ENCODE results near the gene MSGN1. TPM values are rescaled to one million over a fixed set of nuclear protein-coding genes. Genes with fewer than 3 reads are reported as not detected.

Gene MSGN1
- total and polyA plus RNA-seq, 2 of the 8 experiments (the other 6 are each of a cell fraction or from before 2014, with no cell fraction given) = not detected

- CTCF ChIA-PET (ENCODE audit: partially characterized antibody) = interaction anchor here (2.3 kb wide), 1 partner anchor 36 kb away, joined by 6 read pairs; no protein-coding TSS in a partner anchor
- H3K9ac ChIP-seq (replicated peaks in 1 of 4; ENCODE audit: extremely low read depth in 1 of 4, low read depth in 3 of 4, low read length in 3 of 4) = no peak overlapping the region
- H3K56ac ChIP-seq (replicated peaks; ENCODE audit: insufficient read length, low read depth, low read length) = no peak overlapping the region
- no peak overlapping the region for H2BK20ac ChIP-seq (ENCODE audit: low read length)
- H2BK12ac ChIP-seq (ENCODE audit: low read depth, low read length) = no peak overlapping the region
- no peak overlapping the region for H3K4me3 ChIP-seq (ENCODE audit: extremely low read depth in 1 of 4, insufficient read depth in 2 of 4, low read depth in 3 of 4, low read length in 4 of 4)
- H4K20me1 ChIP-seq (replicated peaks in 1 of 2; ENCODE audit: control insufficient read depth in 1 of 2, insufficient read depth in 2 of 2, low read length in 2 of 2) = no peaks in the 10 kb centered on the region
- H3K23me2 ChIP-seq (ENCODE audit: low read depth, low read length) = no peaks in the 10 kb centered on the region
- H3K36me3 ChIP-seq (ENCODE audit: control insufficient read depth in 2 of 4, insufficient read depth in 4 of 4, low read length in 3 of 4) = no peaks in the 10 kb centered on the region
- no peaks in the 10 kb centered on the region for H3K27me3 ChIP-seq (replicated peaks in 1 of 4; ENCODE audit: control insufficient read depth in 3 of 4, extremely low read depth in 1 of 4, insufficient read depth in 3 of 4, low read length in 3 of 4)
- DNase-seq (ENCODE audit: low read depth in 1 of 2, low spot score in 2 of 2) = no peak
- no peak overlapping the region for H3K4me2 ChIP-seq (ENCODE audit: insufficient read depth in 1 of 2, low read depth in 2 of 2, low read length in 2 of 2)
- no peaks in the 10 kb centered on the region for H3K79me2 ChIP-seq (ENCODE audit: control insufficient read depth in 1 of 2, insufficient read depth in 2 of 2, low read length in 2 of 2)
- no peaks in the 10 kb centered on the region for H3K79me1 ChIP-seq (ENCODE audit: low read depth, low read length)
- H3K14ac ChIP-seq (ENCODE audit: insufficient read length) = no peak overlapping the region
- H3K9me3 ChIP-seq (ENCODE audit: insufficient read depth in 2 of 2, low read depth in 1 of 2, low read length in 1 of 2) = no peaks in the 10 kb centered on the region
- POLR2A ChIA-PET (ENCODE audit: partially characterized antibody) = no interaction called here
- H2AK5ac ChIP-seq (ENCODE audit: low read depth, low read length) = no peak overlapping the region
- H2BK5ac ChIP-seq (ENCODE audit: low read depth, low read length) = no peak overlapping the region
- H3K4ac ChIP-seq (replicated peaks; ENCODE audit: insufficient read length, low read depth, low read length) = no peak overlapping the region
- 87% methylated on average over 4 of the region's 4 CpGs; no CpG with 5 or more reads in 1 of the 2 experiments for WGBS, 2 experiments (ENCODE audit: extremely low coverage in 1 of 2, insufficient coverage in 1 of 2, insufficient read length in 1 of 2, insufficient replicate concordance in 2 of 2, low coverage in 1 of 2, low lambda C conversion rate in 2 of 2, missing lambda C conversion rate in 1 of 2)
- H2AFZ ChIP-seq (ENCODE audit: low read length) = no peak overlapping the region
- no peak overlapping the region for H2BK120ac ChIP-seq (replicated peaks; ENCODE audit: low read depth, low read length)
- H4K91ac ChIP-seq (replicated peaks; ENCODE audit: insufficient read length, low read length) = no peak overlapping the region
- no peak overlapping the region for H4K8ac ChIP-seq (ENCODE audit: extremely low read depth, insufficient read depth, low read length)
- FAIRE-seq = no peak
- H3K18ac ChIP-seq (ENCODE audit: extremely low read depth, low read length) = no peak overlapping the region
- no peak overlapping the region for H4K5ac ChIP-seq (ENCODE audit: insufficient read length, low read depth, low read length)
- no peak overlapping the region for H3K27ac ChIP-seq (ENCODE audit: low read depth, low read length)
- no peak overlapping the region for H2BK15ac ChIP-seq (ENCODE audit: low read length)
- H3K4me1 ChIP-seq (replicated peaks in 1 of 4; ENCODE audit: control insufficient read depth in 3 of 4, insufficient read depth in 4 of 4, low read length in 3 of 4) = no peaks in the 10 kb centered on the region
- no peak overlapping the region for H3K23ac ChIP-seq (ENCODE audit: insufficient read length)
- TF ChIP-seq KDM1A (IDR thresholded peaks at IDR 0.05; ENCODE audit: borderline replicate concordance, low read length) (no peak), KDM4A (IDR thresholded peaks at IDR 0.05; ENCODE audit: low read depth, low read length, severe bottlenecking) (no peak), EZH2 (IDR thresholded peaks at IDR 0.05; ENCODE audit: low read depth, low read length, severe bottlenecking) (no peak), HDAC2 (IDR thresholded peaks at IDR 0.05; ENCODE audit: borderline replicate concordance in 1 of 2, low read depth in 2 of 2, low read length in 2 of 2) (no peak), CREB1 (IDR thresholded peaks at IDR 0.05) (no peak), E2F6 (IDR thresholded peaks at IDR 0.05) (no peak), CTBP2 (IDR thresholded peaks at IDR 0.05; ENCODE audit: borderline replicate concordance, insufficient read depth, insufficient read length, low read length) (no peak), FOSL1 (IDR thresholded peaks at IDR 0.05; ENCODE audit: insufficient read depth, low read depth, low read length) (no peak), RBBP5 (IDR thresholded peaks at IDR 0.05; ENCODE audit: borderline replicate concordance, low read depth, low read length) (no peak), SAP30 (IDR thresholded peaks at IDR 0.05; ENCODE audit: insufficient read depth, insufficient replicate concordance, low read length) (no peak), TAF7 (optimal IDR thresholded peaks at IDR 0.05; ENCODE audit: borderline replicate concordance, low read depth, low read length) (no peak), JUND (IDR thresholded peaks at IDR 0.05; ENCODE audit: low read length) (no peak)
Observed at GRCh38 chr2:17793296-17793695, 23.0 kb upstream of the MSGN1 start.

Data from H1 (cell line).